NOMO-1 treated with DMSO at 0.1 percent for 48 hours (cell line): ENCODE results near the gene NDUFS5.
"Not testable (repeated sequence)": the region's sequence is repeated elsewhere in the genome, so short reads cannot be mapped to it uniquely, and the experiment has no call there.

Experiments used
- DNase-seq: peaks from one replicate; lab custom pipeline; 2025; ENCODE audit not compliant: unreplicated experiment; lab: John Stamatoyannopoulos, UW

Gene NDUFS5

GRCh38 chr1:39026051-39026865, at the start of gene NDUFS5:
Gene NDUFS5 (plus strand): TSS chr1:39026350. CDS start chr1:39028725, 2,375 bp downstream.
- peak; percentile 89 for DNase-seq

GRCh38 chr1:38977399-38978244, 48.5 kb upstream of the NDUFS5 start:
- not testable (repeated sequence) for DNase-seq

- not testable (repeated sequence) for DNase-seq
These were observed 48.0 kb upstream of the NDUFS5 start for GRCh38 chr1:38978245-38978542.

- peak; percentile 10 for DNase-seq
These were observed 46.8 kb upstream of the NDUFS5 start for GRCh38 chr1:38979380-38979779.

GRCh38 chr1:38989979-38990378, 36.2 kb upstream of the NDUFS5 start:
- DNase-seq: no peak

- peak; percentile 43 for DNase-seq
These were observed 35.8 kb upstream of the NDUFS5 start for GRCh38 chr1:38990386-38990737.

- DNase-seq: peak; percentile 91
These were observed 35.2 kb upstream of the NDUFS5 start, which contains the start of gene AKIRIN1 for GRCh38 chr1:38990738-38991637. Gene AKIRIN1 (plus strand): TSS chr1:38991276. CDS start chr1:38991381, 105 bp downstream.

GRCh38 chr1:38991638-38992411, 34.3 kb upstream of the NDUFS5 start:
- DNase-seq: no peak

GRCh38 chr1:38992412-38993111, 33.6 kb upstream of the NDUFS5 start:
- DNase-seq: peak; percentile 77

GRCh38 chr1:38994196-38994595, 32.0 kb upstream of the NDUFS5 start:
- no peak for DNase-seq

- no peak for DNase-seq
These were observed 28.9 kb upstream of the NDUFS5 start for GRCh38 chr1:38997034-38997900.

GRCh38 chr1:38997901-38998190, 28.3 kb upstream of the NDUFS5 start:
- no peak for DNase-seq

GRCh38 chr1:39001516-39002421, 24.4 kb upstream of the NDUFS5 start:
- DNase-seq: no peak

- DNase-seq: no peak
These were observed 22.9 kb upstream of the NDUFS5 start for GRCh38 chr1:39003281-39003680.

- DNase-seq: no peak
These were observed 22.4 kb upstream of the NDUFS5 start for GRCh38 chr1:39003794-39004193.

GRCh38 chr1:39006287-39006686, 19.9 kb upstream of the NDUFS5 start:
- DNase-seq: no peak

- DNase-seq: no peak
These were observed 19.2 kb upstream of the NDUFS5 start for GRCh38 chr1:39006726-39007645.
